Left hindlimb (tissue), 1 donor: ENCODE measurements around the gene NRSN1.
"Not testable (repeated sequence)": the region's sequence is repeated elsewhere in the genome, so short reads cannot be mapped to it uniquely, and the experiment has no call there.

Source experiments
- DNase-seq: peaks from one replicate; pipeline ENCODE4 v3.0.0-alpha.2; 2018

The NRSN1 gene

DNA sequence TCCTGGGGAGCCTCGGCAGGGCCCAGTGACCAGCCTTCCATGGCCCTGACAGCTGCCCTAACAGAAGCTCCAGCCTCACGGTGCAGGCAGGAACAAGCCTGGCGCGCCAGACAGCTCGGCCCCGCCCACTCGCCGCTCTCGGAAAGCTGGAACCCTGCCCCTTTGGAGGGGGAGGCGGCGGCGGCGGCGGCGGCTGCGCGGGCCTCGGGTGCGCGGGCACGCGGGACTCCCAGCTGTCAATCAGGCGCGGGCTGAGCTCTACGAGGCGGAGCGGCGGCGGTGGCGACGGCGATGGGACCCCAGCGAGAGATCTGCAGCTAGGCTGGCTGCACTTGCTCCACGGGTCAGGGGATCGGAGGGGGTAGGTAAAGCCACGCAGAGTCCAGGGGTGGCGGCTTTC lies at the start of gene NRSN1:
TSS of gene NRSN1 (plus strand) at position 236 of the 400 bp plus-strand sequence. CDS start 8,113 bp downstream, outside the sequence.
- no peak for DNase-seq

- no peak for DNase-seq
Measured at GRCh38 chr6:24078200-24078599, 47.8 kb upstream of the NRSN1 start.

GRCh38 chr6:24079076-24079475 lies 46.9 kb upstream of the NRSN1 start:
- DNase-seq = no peak

DNA sequence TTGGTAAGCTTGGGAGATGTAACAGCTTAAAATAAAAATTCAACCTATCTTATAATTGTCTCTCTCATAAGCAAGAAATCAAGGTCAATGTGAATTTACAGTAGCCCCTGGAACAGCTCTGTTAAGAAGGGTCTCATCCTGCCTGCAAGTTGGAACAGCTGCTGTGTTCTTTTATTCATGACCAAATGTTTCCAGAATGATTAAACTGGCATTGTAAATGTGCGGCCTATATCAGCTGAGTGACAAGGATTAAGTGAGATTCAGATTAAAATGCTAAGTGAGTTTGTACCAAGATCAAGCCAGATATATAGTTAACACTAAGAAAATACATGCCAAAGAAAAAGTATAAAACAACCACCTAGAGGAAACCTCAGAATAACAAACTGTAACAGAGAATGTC lies 45.3 kb upstream of the NRSN1 start:
- DNase-seq = no peak

DNA sequence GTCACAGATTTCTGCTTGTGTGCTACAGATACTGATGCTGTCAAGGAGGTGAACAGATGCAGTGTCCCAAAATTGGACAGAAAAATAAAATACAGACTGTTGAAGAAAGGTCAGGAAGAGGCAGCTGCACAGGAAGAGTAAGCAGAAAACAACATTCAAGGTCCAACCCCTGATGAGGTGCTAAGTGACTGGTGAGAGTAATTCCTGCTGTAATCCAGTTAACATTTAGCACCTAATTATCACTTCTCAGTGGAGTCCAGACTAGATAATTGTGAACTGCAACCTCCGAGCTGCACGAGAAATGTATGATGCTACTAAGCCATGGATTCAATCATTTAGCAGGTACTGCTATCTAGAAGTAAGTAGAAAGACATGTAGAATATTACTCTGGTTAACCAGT lies 36.3 kb upstream of the NRSN1 start:
- no peak for DNase-seq

GRCh38 chr6:24092407-24092806 lies 33.6 kb upstream of the NRSN1 start:
- no peak for DNase-seq

- no peak for DNase-seq
Measured at GRCh38 chr6:24093381-24093780, 32.6 kb upstream of the NRSN1 start.

- DNase-seq = no peak
Measured at GRCh38 chr6:24099181-24099580, 26.8 kb upstream of the NRSN1 start.

GRCh38 chr6:24100024-24100769 lies 25.8 kb upstream of the NRSN1 start:
- DNase-seq = no peak

GRCh38 chr6:24100770-24101155 lies 25.3 kb upstream of the NRSN1 start:
- DNase-seq = no peak

- DNase-seq = no peak
Measured at GRCh38 chr6:24105191-24105590, 20.8 kb upstream of the NRSN1 start.

DNA sequence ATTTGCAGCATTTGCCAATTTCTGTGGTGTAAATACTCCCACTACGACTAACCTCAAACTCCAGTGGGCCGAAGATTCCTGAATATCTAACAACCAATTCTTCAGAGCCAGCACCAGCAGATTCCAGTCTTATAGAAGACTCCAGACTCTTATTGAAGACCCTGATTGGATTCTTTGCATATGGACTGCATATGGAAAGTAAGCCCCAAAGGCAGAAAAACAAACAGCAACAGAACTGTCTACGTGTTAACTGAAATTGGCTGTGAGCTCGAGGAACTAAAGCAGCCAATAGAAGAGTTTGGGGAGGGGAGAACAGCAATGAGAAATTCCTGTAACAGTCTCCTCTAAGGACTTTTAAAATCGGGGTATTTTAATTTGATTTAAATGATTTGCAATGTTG lies 19.7 kb upstream of the NRSN1 start:
- DNase-seq = no peak

DNA sequence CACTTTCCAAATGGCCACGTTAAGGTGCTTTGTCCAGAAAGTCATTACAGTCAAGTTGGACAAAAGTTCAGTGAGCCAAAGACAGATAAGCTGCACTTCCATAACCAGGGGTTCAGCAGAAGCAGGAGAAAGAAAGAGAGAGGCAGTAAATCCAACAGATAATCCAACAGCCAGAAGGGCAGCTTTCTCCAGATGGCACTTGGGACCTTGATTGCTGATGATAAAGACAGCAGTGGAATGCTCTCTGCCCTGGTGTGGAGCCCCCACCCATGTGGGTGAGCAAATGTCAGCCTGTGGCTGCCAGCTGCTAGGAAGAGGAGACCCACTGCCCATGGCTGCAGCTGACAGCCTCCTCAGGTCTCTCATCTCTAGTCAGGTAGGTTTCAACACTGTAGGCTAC lies 18.7 kb upstream of the NRSN1 start:
- DNase-seq = no peak

DNA sequence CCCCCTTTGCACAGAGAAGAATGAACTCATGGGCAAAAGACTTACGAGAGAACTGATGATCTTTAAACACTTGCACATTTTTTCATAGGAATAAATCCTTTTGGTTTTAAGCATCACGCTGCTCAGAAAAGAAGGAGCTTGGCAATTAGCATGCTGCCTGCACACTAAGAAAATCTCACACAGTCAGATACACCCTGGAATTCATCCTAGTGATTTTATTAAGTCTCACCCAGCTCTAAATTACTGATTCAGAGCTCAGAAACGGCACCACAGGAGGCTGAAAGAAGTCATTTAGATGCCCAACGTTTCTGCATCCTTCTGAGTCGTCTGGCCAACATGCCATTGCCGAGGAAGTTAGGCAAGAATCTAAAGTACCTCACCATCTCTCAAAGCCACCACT lies 18.0 kb upstream of the NRSN1 start:
- DNase-seq = no peak

DNA sequence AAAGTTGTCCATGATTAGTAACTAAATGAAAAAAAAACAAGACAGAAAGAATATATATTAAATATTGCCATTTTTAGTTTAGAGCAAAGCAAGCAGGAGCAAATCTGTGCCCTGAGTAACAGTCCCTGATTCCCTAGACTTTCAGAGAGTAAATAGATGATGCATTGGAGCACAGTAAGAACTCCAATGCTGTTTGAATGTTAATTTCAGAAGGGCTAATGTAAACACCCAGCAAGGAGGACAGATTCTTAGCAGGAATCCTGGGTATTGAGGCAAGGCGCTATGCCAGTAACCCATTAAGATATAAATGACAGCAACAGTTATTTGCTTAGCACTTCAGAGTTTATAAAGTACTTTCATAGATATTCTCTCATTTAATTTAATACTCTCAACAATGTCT lies 15.6 kb upstream of the NRSN1 start:
- DNase-seq = no peak

- DNase-seq = no peak
Measured at GRCh38 chr6:24113891-24114290, 12.1 kb upstream of the NRSN1 start.

- DNase-seq = no peak
Measured at GRCh38 chr6:24117021-24117420, 9.0 kb upstream of the NRSN1 start.

DNA sequence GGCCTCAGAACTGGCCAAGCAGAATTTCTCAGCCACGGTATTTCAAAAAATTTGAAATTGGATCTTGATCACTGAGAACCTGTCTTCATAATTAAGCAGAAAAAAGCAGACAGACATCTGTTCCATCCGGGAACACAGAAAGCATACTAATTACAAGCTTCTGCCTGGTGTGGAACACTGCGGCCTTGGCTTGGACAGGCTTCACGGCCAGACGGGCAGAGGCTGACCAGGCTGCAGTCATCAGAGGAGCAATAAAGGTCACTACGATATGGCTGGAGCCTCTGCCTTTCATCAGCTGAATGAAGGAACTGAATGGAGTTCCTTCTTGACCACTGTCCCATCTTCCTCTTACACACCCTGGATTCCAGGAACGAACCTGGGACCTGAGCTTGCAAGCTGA lies 3.9 kb upstream of the NRSN1 start:
- no peak for DNase-seq

DNA sequence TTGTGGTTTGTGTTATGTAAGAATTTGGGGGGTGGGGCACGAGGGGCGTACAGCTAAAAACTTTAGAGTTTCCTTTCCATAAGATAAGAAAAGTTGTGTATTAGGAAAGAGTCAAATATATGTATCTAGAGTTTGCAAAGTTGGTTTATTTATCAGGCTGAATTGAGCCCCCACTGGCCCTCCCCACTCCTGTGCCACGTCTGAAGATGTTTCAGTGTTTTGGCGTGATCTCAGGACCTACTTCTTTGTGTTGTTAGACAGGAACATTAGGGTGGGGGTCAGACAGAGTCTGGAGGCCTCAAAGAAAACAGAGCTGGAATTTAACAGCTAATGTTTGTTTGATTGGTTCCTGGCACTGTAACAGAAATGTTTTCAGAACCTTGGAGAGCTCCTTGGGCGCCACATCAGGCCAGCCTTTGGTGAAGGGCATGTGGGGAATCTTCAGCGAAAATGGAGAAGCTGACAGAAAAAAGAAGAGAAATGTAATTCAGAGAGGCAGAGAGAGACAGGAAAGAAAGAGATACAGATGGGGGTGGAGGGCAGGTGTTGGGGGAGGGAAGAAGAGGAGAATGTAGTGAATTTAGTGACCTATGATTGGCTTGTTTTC lies 674 bp downstream of the NRSN1 start:
- peak; percentile 77 for DNase-seq

DNA sequence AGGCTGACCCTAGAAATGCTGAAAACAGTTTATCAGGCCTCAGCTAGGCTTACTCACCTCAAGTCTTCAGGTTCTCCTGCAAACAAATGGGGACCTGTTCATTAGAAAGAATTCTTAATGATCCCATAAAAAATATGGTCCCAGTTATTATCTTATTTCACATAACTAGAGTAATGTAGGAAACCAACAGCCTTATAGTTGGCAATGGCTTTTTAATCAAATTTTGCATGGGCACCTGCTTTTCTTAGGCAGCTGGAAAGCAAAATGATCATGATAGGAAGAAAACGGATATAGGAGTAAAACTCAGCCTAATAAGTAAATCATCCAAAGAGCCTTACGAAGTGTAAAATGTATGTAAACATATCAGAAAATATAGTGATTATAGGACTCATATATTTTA lies 1.3 kb downstream of the NRSN1 start:
- DNase-seq = no peak

GRCh38 chr6:24131751-24132150 lies 5.7 kb downstream of the NRSN1 start:
- DNase-seq = no peak

DNA sequence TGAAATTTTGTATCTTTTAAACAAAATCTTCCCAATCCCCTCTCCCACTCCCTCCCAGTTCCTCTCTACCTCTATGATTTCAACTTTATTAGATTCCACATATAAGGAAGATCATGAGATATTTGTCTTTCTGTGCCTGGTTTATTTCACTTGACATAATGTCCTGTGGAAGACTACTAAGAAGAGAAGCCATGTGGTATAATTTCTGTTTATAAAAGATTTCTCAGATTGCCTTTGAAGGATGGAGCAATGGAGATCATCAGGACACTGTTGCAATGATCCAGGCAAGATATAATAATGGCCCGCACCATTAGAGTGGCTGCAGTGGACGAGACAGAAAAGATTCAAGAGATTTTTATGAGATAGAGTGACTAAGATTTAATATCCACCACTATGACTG lies 13.1 kb downstream of the NRSN1 start:
- no peak for DNase-seq

DNA sequence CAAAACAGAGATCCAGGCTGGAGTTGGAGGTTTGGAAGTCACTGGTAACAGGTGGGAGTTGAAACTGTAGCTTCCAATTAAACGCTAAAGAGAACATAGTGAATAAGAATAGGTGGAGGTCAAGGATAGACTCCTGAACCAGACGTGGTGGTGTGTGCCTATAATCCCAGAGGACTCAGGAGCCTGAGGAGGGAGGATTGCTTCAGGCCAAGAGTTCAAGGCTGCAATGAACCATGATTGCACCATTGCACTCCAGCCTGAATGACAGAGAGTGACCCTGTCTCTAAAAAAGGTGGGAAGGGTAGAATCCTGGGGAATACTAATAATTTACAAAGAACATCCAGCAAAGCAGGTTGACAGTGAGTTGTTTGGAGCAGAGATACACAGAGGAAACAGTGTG lies 13.6 kb downstream of the NRSN1 start:
- DNase-seq = no peak

DNA sequence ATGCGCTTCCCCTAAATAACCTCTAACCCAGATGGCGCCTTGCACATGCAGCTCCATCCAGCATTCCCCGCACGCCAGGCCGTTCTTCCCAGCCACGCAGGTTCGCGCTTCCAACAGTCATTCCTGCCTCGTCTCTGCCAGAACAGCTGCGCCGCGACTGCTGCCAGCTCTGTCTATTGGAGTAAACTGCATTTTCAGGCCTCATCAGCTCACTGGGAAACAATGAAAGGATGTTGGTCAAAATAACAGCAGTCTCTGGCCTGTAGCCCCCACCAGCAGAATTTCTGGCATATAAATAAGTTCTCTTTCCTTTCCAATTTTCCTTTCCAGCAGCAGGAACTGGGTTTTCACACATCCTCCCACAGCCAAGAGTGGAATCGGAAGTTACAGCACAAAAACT lies 14.6 kb downstream of the NRSN1 start:
- peak; percentile 82 for DNase-seq

GRCh38 chr6:24142733-24143132 lies 16.7 kb downstream of the NRSN1 start:
- not testable (repeated sequence) for DNase-seq
